GM21723 (cell line): ENCODE data around the gene COL16A1.

Source experiments
- ATAC-seq: cut with Tn5 transposase; IDR thresholded peaks from one replicate; pipeline ENCODE4 v1.9.1; 2021; ENCODE audit warnings: mild to moderate bottlenecking, moderate library complexity; ENCODE audit not compliant: unreplicated experiment

Gene COL16A1

DNA sequence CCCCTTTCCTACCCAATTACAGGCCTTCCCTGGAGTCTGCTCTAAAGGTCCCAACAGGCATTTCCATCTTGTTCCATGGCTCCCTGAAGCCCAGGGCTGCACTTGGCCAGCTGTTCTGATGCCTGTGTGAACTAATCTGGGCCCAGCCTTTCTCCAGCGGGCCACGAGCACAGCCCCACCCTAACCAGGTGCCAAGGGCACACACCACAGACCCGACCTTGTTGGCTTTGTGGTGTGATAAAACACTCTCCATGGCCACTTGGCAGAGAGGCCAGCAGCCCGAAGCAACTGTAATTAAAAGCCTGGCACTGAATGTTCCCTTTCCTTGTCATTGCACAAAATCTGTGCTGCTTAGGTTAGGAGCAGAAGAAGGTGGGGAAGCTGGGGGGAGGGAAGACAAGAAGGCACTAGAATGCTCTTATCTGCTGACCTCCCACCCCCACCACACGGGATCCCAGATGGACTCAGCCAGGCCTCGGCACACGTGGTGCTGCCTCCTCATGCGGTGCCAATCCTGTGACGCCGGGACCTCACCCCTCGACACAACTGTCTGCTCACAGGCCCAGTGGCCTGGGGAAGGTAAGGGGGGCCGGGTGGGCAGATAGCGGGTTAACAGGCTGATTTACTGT is 76.4 kb downstream of the COL16A1 start:
- no peak for ATAC-seq

- no peak for ATAC-seq
These were observed 77.3 kb downstream of the COL16A1 start for GRCh38 chr1:31626223-31627207.

DNA sequence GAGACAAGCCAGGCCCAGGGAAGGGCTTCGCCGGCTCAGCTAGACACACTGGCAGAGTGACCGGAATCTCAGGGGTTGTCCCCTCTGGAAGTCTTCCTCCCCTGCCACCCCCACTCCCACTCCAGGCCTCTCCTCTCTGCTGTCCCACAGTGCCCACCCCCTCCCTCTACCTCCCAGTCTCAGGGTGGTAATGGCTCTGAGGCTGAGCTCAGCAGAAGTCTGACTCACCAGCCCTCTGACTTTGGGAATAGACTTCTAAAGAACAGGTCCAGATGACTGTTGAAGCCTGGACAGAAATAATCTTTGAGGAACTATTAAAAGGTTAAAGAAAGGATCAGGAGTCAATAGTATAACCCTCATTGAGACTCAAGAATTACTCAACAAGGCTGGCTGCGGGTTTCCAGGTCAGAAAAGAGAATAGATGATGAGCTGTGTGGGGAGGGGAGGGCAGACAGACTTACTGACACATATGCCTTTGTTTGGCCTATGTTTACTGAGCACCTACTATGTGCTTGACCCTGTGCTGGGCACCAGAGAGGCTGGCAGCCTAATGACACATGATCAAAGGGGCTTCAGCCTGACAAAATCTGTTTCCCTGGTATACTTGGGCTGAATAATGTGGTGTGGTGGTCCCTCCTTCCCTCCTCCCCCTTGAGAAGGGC is 78.1 kb downstream of the COL16A1 start:
- no peak for ATAC-seq

- no peak for ATAC-seq
These were observed 78.9 kb downstream of the COL16A1 start for GRCh38 chr1:31624731-31625514.

- ATAC-seq = no peak
These were observed 79.5 kb downstream of the COL16A1 start for GRCh38 chr1:31624309-31624708.

- no peak for ATAC-seq
These were observed 80.5 kb downstream of the COL16A1 start for GRCh38 chr1:31623365-31623764.

GRCh38 chr1:31621847-31622730 is 81.7 kb downstream of the COL16A1 start:
- no peak for ATAC-seq

DNA sequence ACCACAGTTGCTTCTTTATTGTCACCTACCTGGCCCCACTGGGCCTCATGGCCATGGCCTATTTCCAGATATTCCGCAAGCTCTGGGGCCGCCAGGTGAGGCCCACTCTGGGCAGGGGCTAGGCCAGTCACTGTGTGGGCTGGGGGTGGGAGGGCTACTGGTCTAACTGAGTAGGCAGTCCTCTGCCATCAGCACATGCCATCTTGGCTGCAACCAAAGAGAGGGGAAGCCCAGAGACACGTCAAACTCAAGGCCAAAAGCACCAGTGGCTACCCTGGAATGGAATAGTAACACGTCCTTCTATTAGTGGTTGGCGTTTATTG is 82.4 kb downstream of the COL16A1 start:
- no peak for ATAC-seq

GRCh38 chr1:31620631-31621497 is 83.0 kb downstream of the COL16A1 start:
- no peak for ATAC-seq

DNA sequence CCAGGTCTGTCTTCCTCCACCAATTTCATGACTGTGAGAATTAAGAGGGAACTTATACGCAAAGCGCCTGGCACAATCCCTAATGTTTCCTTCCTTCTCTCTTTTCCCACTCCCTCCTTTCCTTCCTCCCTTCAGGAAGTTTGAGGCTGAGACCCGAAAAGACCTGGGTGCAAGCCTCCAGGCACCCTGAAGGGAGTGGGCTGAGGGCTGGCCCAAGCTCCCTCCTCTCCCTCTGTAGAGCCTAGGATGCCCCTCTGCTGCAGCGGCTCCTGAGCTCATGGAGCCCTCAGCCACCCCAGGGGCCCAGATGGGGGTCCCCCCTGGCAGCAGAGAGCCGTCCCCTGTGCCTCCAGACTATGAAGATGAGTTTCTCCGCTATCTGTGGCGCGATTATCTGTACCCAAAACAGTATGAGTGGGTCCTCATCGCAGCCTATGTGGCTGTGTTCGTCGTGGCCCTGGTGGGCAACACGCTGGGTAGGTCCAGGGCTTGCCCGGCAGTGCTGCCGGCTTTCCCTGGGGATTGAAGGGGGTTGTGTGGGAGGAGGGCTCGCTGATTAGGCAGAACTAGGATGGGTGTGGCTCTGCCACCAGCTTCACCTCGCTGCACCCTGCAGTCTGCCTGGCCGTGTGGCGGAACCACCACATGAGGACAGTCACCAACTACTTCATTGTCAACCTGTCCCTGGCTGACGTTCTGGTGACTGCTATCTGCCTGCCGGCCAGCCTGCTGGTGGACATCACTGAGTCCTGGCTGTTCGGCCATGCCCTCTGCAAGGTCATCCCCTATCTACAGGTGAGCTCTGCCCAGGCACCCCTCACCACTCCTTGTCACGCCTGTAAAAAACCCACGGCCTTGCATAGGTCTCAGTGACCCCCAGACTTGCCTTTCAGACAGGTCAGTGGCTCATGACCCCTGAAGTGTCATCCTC is 84.6 kb downstream of the COL16A1 start:
- no peak for ATAC-seq

DNA sequence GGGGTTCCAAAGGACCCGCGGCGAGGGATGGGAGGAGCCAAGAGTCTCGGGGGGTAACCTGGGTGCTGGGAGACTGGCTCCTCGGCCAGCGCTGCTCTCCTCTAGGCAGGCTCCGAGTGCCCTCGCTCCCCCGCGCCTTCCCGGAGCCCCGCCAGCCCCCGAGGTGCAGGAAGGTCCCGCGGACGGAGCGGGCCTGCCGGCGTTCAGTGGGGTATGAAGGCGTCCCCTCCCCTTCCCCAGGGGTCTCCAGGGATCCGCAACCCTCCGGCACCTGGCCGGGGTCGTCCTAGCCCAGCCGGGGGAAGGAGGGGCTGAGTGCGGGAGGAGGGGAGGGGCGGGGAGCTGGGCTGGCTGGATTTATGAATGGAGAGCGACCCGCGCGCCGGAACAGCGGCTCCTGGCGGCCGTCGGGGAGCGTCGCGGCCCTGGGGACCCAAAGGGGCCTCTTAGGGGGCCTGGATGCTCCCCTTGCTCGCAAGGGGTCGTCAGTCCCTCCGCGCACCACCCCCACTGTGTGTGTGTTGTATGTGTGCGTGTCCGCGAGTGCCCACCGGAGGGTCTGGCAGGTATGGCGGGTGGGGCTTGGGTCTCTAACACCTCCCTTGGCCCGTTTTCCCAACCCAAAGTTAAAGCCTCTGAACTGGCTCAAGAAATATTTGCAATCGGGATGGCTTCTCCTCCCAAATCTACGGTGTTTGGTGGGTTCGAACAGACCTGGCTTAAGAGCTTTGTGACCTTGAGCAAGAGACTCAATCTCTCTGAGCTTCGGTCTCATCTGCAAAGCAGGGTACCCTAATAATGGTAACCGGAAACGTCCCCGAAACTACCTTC is 85.7 kb downstream of the COL16A1 start:
- ATAC-seq = no peak

DNA sequence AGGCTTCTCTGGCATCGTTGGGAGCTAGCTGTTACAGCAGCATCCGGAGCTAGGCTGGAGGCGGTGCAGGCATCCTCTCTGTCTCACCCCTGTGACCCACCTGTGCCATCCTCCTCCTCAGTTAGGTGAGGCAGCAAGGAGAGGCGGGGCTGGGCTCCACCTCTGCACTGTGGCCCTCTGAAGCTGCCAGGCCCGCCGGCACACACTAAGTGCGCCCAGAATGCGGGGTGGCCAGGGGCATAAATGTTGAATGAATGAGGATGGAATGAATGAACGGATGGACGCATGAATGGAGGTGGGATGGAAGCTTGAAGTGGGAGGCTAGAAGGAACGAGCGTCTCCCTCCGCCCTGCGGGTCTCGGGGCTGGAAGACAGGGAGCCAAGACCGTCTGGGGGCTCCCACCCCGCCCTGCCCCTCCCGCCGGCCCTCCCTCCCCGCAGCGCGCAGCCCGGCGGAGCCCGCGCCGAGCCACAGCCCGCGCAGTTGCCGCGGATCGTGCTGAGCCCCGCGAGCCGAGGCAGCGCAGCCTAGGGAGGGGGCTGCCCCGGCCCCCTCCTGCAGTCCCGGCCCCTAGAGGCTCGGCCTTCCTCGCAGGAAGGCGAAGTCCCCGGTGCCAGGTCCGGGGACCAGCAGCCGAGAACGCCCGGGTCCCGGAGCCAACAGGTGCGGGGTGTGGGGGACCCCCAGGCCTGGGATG is 86.5 kb downstream of the COL16A1 start, which contains the start of gene HCRTR1:
TSS of gene HCRTR1 (plus strand) at position 472 of the 698 bp plus-strand sequence. CDS start 1,504 bp downstream, outside the sequence.
- ATAC-seq = no peak

- ATAC-seq = no peak
These were observed 87.9 kb downstream of the COL16A1 start for GRCh38 chr1:31615939-31616338.

- no peak for ATAC-seq
These were observed 88.4 kb downstream of the COL16A1 start for GRCh38 chr1:31615414-31615813.

- ATAC-seq = no peak
These were observed 89.3 kb downstream of the COL16A1 start for GRCh38 chr1:31614414-31615005.

DNA sequence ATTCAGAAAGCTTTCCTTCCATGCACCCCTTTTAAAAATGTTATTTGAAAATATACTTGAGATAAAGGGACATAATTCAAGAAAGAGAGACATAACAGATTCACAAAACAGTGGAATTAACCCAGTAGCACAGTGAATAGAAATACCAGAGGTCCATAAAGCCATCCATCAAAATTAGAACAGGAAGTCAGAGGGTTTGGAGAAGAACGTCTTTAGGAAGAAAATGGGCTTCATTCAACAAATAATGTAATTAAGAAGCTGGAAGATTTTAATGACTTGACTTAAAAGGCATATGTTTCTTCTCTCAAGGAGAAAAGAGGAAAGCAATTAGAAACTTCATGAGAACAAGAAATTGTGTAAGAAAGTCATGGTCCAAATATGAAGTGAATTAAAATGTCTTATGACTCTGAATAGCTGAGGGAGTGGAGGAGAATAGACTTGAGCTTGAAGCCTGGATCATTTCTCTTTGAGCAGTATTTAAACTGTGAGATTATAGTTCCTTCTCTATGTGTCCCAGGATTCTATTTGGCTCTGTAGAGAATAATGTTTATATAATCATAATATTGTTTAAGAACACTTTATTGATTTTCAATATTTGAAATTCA is 94.2 kb downstream of the COL16A1 start:
- no peak for ATAC-seq
